GM12878 (cell line): Measurements from ENCODE around the gene PAQR7. TPM values are rescaled to one million over a fixed set of nuclear protein-coding genes. Genes with fewer than 3 reads are reported as not detected.

Experiments used
- ATAC-seq: fragments of 200-7000 bp; cut with Tn5 transposase; 3 replicates; pipeline ENCODE4 v1.9.1; 2020; ENCODE audit warnings: mild to moderate bottlenecking, moderate library complexity
- BruUV-seq: library from RNA; stranded (reverse); fragments of 400-500 nt; replicated peaks from 2 replicates; lab custom pipeline; 2021; lab: Mats Ljungman, UMichigan
- CTCF ChIA-PET: fragments of 300-600 bp; sonication (Branson Sonifier 250); formaldehyde crosslinking; extraction: SDS; loops from one replicate; lab custom pipeline; 2021; ENCODE audit warnings: inconsistent platforms; lab: Yijun Ruan, JAX
- POLR2A ChIA-PET: fragments of 350-600 bp; formaldehyde crosslinking; extraction: SDS; loops from one replicate; lab custom pipeline; 2021; ENCODE audit warnings: inconsistent platforms; lab: Charles Lee
- RAD21 ChIA-PET: fragments of 300-600 bp; sonication (Branson Sonifier 250); formaldehyde crosslinking; loops from one replicate; lab custom pipeline; 2023; ENCODE audit warnings: antibody characterized with exemption; ENCODE audit not compliant: unreplicated experiment; lab: Charles Lee
- SMC1A ChIA-PET: fragments of 300-600 bp; sonication (Branson Sonifier 250); formaldehyde crosslinking; loops from one replicate; lab custom pipeline; 2023; ENCODE audit not compliant: unreplicated experiment, uncharacterized antibody; lab: Charles Lee
- DNase-seq: peaks from one replicate; pipeline ENCODE4 v3.0.0-alpha.2; 2011; ENCODE audit warnings: low read depth, low spot score
- FAIRE-seq: peaks from 3 replicates; lab custom pipeline; 2011; peaks lifted over from hg19 to GRCh38; lab: Jason Lieb, UNC
- H2AFZ ChIP-seq: 2 replicates; pipeline ENCODE4 v1.6.0; 2011; ENCODE audit warnings: low read depth, low read length, control low read depth; ENCODE audit not compliant: control insufficient read depth
- H3K27ac ChIP-seq: 2 replicates; pipeline ENCODE4 v1.5.1; 2011; ENCODE audit warnings: control low read depth; ENCODE audit not compliant: control insufficient read depth, insufficient read depth
- H3K27me3 ChIP-seq, 2 experiments: replicated peaks in 1 of 2; 2 replicates each; pipeline versions ENCODE4 v1.6.0 to v1.6.1; 2011; ENCODE audit warnings: low read length in 1 of 2; ENCODE audit not compliant: control insufficient read depth in 2 of 2, insufficient read depth in 2 of 2
- H3K36me3 ChIP-seq, 2 experiments: 2 replicates each; pipeline ENCODE4 v1.5.1; 2011; ENCODE audit warnings: low read length in 1 of 2; ENCODE audit not compliant: control insufficient read depth in 2 of 2, insufficient read depth in 2 of 2
- H3K4me1 ChIP-seq: 2 replicates; pipeline ENCODE4 v1.6.1; 2011; ENCODE audit warnings: mild to moderate bottlenecking, low read length, moderate library complexity, mixed read lengths; ENCODE audit not compliant: control insufficient read depth, insufficient read depth
- H3K4me2 ChIP-seq: 2 replicates; pipeline ENCODE4 v1.6.0; 2011; ENCODE audit warnings: control low read depth; ENCODE audit not compliant: control insufficient read depth, insufficient read depth
- H3K4me3 ChIP-seq: fragments of 200-600 bp; sonication (generic); 2 replicates; pipeline ENCODE4 v1.5.1; 2016
- H3K79me2 ChIP-seq: 2 replicates; pipeline ENCODE4 v1.6.0; 2011; ENCODE audit warnings: low read length; ENCODE audit not compliant: control insufficient read depth, insufficient read depth
- H3K9ac ChIP-seq: 2 replicates; pipeline ENCODE4 v1.8.0; 2011; ENCODE audit warnings: low read length, control low read depth, mixed read lengths; ENCODE audit not compliant: control insufficient read depth, insufficient read depth
- H3K9me3 ChIP-seq: replicated peaks from 3 replicates; pipeline ENCODE4 v1.5.1; 2011; ENCODE audit warnings: mild to moderate bottlenecking, low read length; ENCODE audit not compliant: control insufficient read depth, insufficient read depth
- H4K20me1 ChIP-seq: 2 replicates; pipeline ENCODE4 v1.6.0; 2011; ENCODE audit not compliant: control insufficient read depth, insufficient read depth
- CEBPB ChIP-seq, 2 experiments: fragments of 150-350 bp in 1 of 2; IDR thresholded peaks; 2 replicates each; pipeline ENCODE4 v1.6.1; 2012 to 2014; ENCODE audit warnings: low read depth in 2 of 2, low read length in 2 of 2, borderline replicate concordance in 1 of 2, inconsistent platforms in 1 of 2
- EP300 ChIP-seq, 2 experiments: fragments of 150-350 bp in 1 of 2; IDR thresholded peaks; 2 replicates each; pipeline ENCODE4 v1.6.1; 2011 to 2012; ENCODE audit warnings: low read depth in 2 of 2, low read length in 2 of 2, borderline replicate concordance in 1 of 2, improper control_type of control experiment in 1 of 2, inconsistent platforms in 1 of 2; ENCODE audit not compliant: control insufficient read depth in 1 of 2
- IRF3 ChIP-seq: fragments of 450-650 bp; IDR thresholded peaks from 2 replicates; pipeline ENCODE4 v1.6.1; 2014; ENCODE audit warnings: mild to moderate bottlenecking
- MYB ChIP-seq: fragments of 150-350 bp; IDR thresholded peaks from 2 replicates; pipeline ENCODE4 v1.6.1; 2014; ENCODE audit warnings: mild to moderate bottlenecking, low read depth, low read length, borderline replicate concordance
- POLR2AphosphoS5 ChIP-seq: IDR thresholded peaks from 2 replicates; pipeline ENCODE4 v1.6.1; 2011; ENCODE audit warnings: mild to moderate bottlenecking, low read length, inconsistent platforms
- PRDM15 ChIP-seq: fragments of 450-650 bp; formaldehyde crosslinking; IDR thresholded peaks from 2 replicates; pipeline ENCODE4 v1.4.0; 2020; ENCODE audit warnings: mild to moderate bottlenecking, moderate library complexity
- SREBF1 ChIP-seq: IDR thresholded peaks from 2 replicates; pipeline ENCODE4 v1.6.1; 2012; ENCODE audit warnings: mild to moderate bottlenecking, low read length
- TARDBP ChIP-seq: IDR thresholded peaks from 2 replicates; pipeline ENCODE4 v1.6.1; 2016; ENCODE audit warnings: borderline replicate concordance
- WRNIP1 ChIP-seq: IDR thresholded peaks from 2 replicates; pipeline ENCODE4 v1.6.1; 2011; ENCODE audit warnings: low read depth, low read length, improper control_type of control experiment, borderline replicate concordance
- ZNF622 ChIP-seq: fragments of 450-650 bp; IDR thresholded peaks from 2 replicates; pipeline ENCODE4 v1.6.1; 2017; ENCODE audit warnings: mild to moderate bottlenecking, inconsistent platforms
- WGBS: methylation state at CpG from one replicate; pipeline ENCODE4 v1.1.6; 2016; ENCODE audit warnings: low lambda C conversion rate; ENCODE audit not compliant: insufficient replicate concordance, insufficient coverage; ENCODE audit errors: missing lambda C conversion rate; 5-methylcytosine and 5-hydroxymethylcytosine counted together
- in situ Hi-C: fragments of 300-500 bp; cut with MboI; formaldehyde crosslinking; loops from 9 replicates; pipeline ENCODE4 v1.14.3; 2018; ENCODE audit warnings: mixed read lengths
- intact Hi-C: fragments of 100-400 bp; cut with micrococcal nuclease; formaldehyde crosslinking; loops from one replicate; pipeline ENCODE4 v1.14.2; 2022; ENCODE audit not compliant: unreplicated experiment
- polyA plus RNA-seq, 11 experiments: library from polyadenylated mRNA; depleted of rRNA in 4 of 11; unstranded in 6 of 11; stranded (reverse) in 5 of 11; fragments of >200 nt; fragmentation: Nextera tagmentation in 4 of 11; fragmentation: Illumina TruSeq in 1 of 11; extraction: Ambion mirVana in 4 of 11; extraction: Trizol in 1 of 11; gene quantifications; 1 replicate in 1 of 11; 2 replicates in 10 of 11; pipeline versions ENCODE4 v1.2.1 to v1.2.3, GENCODE V29; 2011 to 2016; ENCODE audit warnings: inconsistent platforms in 2 of 11, missing spikeins in 2 of 11, low read depth in 1 of 11
- total RNA-seq, 4 experiments: library from RNA; depleted of rRNA in 3 of 4; stranded (reverse); fragments of >200 nt in 3 of 4; fragmentation: Illumina TruSeq in 1 of 4; extraction: Trizol in 1 of 4; gene quantifications; 2 replicates each; pipeline versions ENCODE4 v1.2.1 to v1.2.3, GENCODE V29; 2013 to 2021
- TF ChIP-seq, protein P1 (sequence below): fragments of 450-650 bp; formaldehyde crosslinking; IDR thresholded peaks from 2 replicates; pipeline ENCODE4 v1.5.0; 2022; ENCODE audit warnings: mild to moderate bottlenecking, missing genetic modification characterization

Gene PAQR7
- total and polyA plus RNA-seq, 10 of the 15 experiments (the other 5 are each of a cell fraction or from before 2014, with no cell fraction given), result 1.1 to 8.8 (median 5.2) TPM

- Histone ChIP-seq H3K79me2 (peaks cover 9% of the 10 kb centered on the region), H3K9me3 (no peaks in the 10 kb centered on the region), H3K4me2 (no peak overlapping the region), H3K9ac (no peak overlapping the region), H4K20me1 (no peaks in the 10 kb centered on the region), H3K27ac (no peak overlapping the region), H2AFZ (no peak overlapping the region), H3K4me1 (peaks cover 7% of the 10 kb centered on the region), H3K4me3 (no peak overlapping the region), H3K36me3 (no peaks in the 10 kb centered on the region), H3K27me3 (no peaks in the 10 kb centered on the region; a peak in 1 of 4 replicates)
- ChIA-PET RAD21 (no interaction called here), SMC1A (interaction anchor here (0.6 to 1.6 kb wide), 4 partner anchors 15 to 118 kb away, joined by 3 to 5 read pairs (median 4); no protein-coding TSS in a partner anchor), CTCF (interaction anchor here (0.6 to 1.0 kb wide), 3 partner anchors 16 to 115 kb away, joined by 3 to 5 read pairs (median 3); no protein-coding TSS in a partner anchor), POLR2A (no interaction called here)
- no peak for ATAC-seq
- no peak for FAIRE-seq
- no TSS peak for BruUV-seq
- no peak for DNase-seq
- 84% methylated on average over 4 of the region's 5 CpGs for WGBS
- in situ Hi-C loops, result no loop called here
- TF ChIP-seq MYB, result no peak
- TF ChIP-seq, protein P1, sequence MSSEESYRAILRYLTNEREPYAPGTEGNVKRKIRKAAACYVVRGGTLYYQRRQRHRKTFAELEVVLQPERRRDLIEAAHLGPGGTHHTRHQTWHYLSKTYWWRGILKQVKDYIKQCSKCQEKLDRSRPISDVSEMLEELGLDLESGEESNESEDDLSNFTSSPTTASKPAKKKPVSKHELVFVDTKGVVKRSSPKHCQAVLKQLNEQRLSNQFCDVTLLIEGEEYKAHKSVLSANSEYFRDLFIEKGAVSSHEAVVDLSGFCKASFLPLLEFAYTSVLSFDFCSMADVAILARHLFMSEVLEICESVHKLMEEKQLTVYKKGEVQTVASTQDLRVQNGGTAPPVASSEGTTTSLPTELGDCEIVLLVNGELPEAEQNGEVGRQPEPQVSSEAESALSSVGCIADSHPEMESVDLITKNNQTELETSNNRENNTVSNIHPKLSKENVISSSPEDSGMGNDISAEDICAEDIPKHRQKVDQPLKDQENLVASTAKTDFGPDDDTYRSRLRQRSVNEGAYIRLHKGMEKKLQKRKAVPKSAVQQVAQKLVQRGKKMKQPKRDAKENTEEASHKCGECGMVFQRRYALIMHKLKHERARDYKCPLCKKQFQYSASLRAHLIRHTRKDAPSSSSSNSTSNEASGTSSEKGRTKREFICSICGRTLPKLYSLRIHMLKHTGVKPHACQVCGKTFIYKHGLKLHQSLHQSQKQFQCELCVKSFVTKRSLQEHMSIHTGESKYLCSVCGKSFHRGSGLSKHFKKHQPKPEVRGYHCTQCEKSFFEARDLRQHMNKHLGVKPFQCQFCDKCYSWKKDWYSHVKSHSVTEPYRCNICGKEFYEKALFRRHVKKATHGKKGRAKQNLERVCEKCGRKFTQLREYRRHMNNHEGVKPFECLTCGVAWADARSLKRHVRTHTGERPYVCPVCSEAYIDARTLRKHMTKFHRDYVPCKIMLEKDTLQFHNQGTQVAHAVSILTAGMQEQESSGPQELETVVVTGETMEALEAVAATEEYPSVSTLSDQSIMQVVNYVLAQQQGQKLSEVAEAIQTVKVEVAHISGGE (CRISPR knock-in tag), result no peak
- TF ChIP-seq ZNF622, result no peak
- TF ChIP-seq IRF3, result no peak
- no peak for TF ChIP-seq TARDBP
- no peak for TF ChIP-seq SREBF1
- TF ChIP-seq EP300 (IDR thresholded peaks at IDR 0.05; ENCODE audit: borderline replicate concordance in 1 of 2, control insufficient read depth in 1 of 2, low read depth in 2 of 2, low read length in 2 of 2), result no peak
- no peak for TF ChIP-seq WRNIP1
- no peak for TF ChIP-seq POLR2AphosphoS5
- no peak for TF ChIP-seq CEBPB (IDR thresholded peaks at IDR 0.05; ENCODE audit: borderline replicate concordance in 1 of 2, low read depth in 2 of 2, low read length in 2 of 2)
- TF ChIP-seq PRDM15 (CRISPR knock-in tag), result no peak
- intact Hi-C loops, result no loop called here
Measured at GRCh38 chr1:25878690-25879089, 3.2 kb upstream of the PAQR7 start.
